IPS-18c (cell line): ENCODE data around the gene TMEM181.

Experiments
- H3K4me3 ChIP-seq: 2 replicates; pipeline ENCODE4 v1.7.0; 2013; ENCODE audit warnings: low read depth, mild to moderate bottlenecking, low read length, moderate library complexity; ENCODE audit not compliant: insufficient read depth
- H3K9me3 ChIP-seq: one replicate; pipeline ENCODE4 v1.6.1; 2013; ENCODE audit warnings: mild to moderate bottlenecking, low read length, moderate library complexity; ENCODE audit not compliant: control insufficient read depth, insufficient read depth

The TMEM181 gene

DNA sequence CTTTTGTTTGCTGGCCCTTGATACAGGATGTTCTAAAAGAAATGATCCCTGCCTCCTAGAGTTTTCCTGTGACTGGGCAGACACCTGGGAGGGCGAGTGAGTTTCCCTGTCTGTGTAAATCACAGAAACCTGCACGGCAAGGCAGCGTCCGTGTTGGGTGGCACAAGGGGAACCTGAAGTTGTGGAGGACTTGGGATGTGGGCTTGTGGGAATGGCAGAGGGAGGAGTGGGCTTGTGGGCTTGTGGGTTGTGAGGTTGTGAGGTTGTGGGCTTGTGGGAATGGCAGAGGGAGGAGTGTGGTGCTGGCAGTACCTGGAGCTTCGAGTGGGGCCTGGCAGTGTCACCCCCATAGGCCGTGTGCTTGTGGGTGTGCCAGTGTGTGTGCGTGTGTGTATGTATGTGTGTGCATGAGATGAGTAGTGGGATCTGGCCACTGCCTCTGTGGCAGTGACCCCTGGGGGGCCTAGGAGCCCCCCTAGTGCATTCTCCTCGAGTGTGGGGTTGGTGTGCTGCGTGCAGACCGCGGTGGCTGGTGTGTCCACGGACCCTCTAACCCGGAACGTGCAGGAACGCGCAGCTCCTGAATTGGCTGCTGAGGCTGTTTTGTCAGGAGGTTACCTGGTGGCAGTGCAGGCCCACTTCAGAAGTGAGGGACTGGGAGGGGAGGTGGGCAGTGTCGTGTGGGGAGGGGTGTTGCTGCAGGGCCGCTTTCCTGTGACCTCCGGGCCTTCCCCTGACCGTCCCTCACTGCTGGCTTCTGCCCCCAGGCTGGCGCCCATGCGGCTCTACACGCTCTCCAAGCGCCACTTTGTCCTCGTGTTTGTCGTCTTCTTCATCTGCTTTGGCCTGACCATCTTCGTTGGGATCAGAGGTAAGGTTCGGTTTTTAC lies 13.0 kb downstream of the TMEM181 start:
- Histone ChIP-seq H3K9me3 (no peaks in the 10 kb centered on the region), H3K4me3 (no peak overlapping the region)

DNA sequence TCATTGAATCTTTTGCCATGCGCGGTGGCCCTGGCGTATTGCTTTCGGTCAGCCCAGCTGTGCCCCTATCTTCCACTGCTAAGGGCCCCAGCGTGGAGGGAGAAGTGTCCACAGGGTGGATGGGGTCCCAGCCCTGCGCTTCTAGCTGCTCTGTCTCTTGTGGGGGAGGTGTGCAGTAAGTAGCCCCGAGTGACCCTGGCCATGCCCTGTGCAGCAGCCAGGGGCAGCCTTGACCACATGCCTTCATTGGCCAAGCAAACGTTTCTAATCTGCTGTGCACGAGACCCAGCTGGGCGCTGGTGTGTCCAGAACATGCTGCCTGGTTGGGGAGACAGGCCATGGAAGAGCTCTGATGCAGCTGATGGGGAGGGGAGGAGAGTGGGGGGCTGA lies 13.6 kb downstream of the TMEM181 start:
- Histone ChIP-seq H3K9me3 (no peaks in the 10 kb centered on the region), H3K4me3 (no peak overlapping the region)

GRCh38 chr6:158574800-158575199 lies 14.9 kb downstream of the TMEM181 start:
- H3K9me3 ChIP-seq, result no peaks in the 10 kb centered on the region
- H3K4me3 ChIP-seq, result no peak overlapping the region

DNA sequence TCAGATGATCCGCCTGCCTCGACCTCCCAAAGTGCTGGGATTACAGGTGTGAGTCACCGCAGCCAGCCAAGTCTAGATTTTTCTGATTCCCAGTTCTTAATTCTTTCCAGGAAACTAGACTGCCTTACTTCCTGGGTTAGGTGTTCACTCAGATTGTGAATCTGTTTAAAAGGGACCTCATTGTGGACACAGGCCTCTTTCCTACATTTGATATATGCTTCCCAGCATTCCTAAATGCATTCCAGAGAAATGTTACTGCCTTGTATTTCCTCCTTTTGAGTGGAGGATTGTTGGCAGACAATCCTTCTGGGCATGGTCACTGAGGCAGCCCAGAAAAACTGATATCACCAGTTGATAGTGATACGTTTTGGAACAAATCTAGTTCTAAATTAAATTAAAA lies 15.7 kb downstream of the TMEM181 start:
- H3K9me3 ChIP-seq, result no peaks in the 10 kb centered on the region
- H3K4me3 ChIP-seq, result no peak overlapping the region

GRCh38 chr6:158584236-158584651 lies 24.4 kb downstream of the TMEM181 start:
- no peak overlapping the region for H3K4me3 ChIP-seq
- H3K9me3 ChIP-seq, result no peaks in the 10 kb centered on the region

- Histone ChIP-seq H3K4me3 (no peak overlapping the region), H3K9me3 (no peaks in the 10 kb centered on the region)
Measured at GRCh38 chr6:158586652-158587051, 26.8 kb downstream of the TMEM181 start.

GRCh38 chr6:158589366-158589765 lies 29.5 kb downstream of the TMEM181 start:
- Histone ChIP-seq H3K4me3 (no peak overlapping the region), H3K9me3 (no peaks in the 10 kb centered on the region)

DNA sequence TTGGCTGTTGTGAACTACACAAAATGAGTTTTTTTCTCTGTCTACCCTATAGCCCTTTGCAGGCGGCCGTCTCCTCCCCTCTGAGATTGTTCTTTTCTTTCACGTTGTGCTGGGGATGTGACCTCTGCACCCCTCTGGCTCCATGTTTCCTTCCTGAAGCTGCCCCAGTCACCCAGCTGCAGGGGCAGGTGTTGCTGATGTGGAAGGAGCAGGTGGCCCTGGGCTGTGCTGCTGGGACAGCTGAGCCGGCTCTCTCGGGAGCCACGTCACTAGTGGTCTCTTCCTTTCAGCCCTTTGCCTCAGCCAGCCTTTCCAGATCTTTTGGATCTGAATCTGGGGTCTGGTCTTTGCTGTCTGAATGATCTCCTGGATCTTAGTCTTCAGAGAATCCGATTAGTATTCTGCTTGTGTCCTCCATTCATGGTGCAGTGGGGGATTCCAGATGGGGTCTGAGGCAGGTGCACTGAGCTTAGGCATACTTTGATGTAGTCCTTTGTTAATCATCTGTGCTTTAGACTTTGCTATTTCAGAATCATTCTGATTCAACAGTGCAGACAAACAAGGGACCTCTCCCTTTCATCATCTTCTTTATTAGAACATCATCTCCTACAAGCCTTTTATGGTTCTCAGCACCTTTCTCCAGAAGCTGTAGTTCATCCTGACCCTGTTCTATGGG lies 31.4 kb downstream of the TMEM181 start:
- H3K4me3 ChIP-seq, result no peak overlapping the region

DNA sequence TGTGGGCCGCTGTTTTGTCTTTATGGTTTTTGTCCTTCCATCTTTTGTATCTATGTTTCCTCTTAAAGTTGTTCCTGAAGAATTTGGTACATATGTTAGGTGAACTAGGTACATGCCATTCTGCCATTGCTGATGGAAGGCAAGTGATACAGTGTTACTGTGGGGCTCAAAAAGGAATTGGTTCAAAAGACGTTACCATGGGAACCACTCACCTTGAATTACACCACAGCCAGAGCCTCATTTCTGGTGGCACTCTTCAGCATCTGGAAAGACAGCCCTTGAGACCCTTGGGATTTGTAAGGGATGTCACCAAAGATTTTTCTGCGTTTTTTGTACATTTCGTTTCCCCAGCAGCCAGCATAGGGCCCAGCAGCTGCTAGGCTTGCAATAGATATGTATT lies 31.9 kb downstream of the TMEM181 start:
- Histone ChIP-seq H3K4me3 (no peak overlapping the region), H3K9me3 (no peaks in the 10 kb centered on the region)

More for the DNA sequence above, 31.4 kb downstream of the TMEM181 start:
- H3K9me3 ChIP-seq, result no peaks in the 10 kb centered on the region

DNA sequence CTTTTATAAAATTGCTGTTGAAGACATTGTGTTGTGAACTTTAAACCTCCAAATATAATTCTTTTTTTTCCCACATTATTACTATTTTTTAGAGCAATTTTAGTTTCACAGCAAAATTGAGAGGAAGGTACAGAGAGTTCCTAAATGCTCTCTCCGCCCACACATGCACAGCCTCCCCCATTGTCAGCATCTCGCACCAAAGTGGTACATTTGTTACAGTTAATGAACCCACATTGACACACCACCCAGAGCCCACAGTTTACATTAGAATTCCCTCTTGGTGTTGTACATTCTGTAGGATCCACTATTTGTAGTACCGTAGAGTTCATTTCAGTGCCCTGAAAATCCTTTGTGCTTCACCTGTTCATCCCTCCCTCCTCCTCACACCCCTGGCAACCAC lies 33.8 kb downstream of the TMEM181 start:
- H3K9me3 ChIP-seq, result no peaks in the 10 kb centered on the region
- H3K4me3 ChIP-seq, result no peak overlapping the region

GRCh38 chr6:158595223-158595622 lies 35.3 kb downstream of the TMEM181 start:
- H3K9me3 ChIP-seq, result no peaks in the 10 kb centered on the region
- no peak overlapping the region for H3K4me3 ChIP-seq

- no peaks in the 10 kb centered on the region for H3K9me3 ChIP-seq
- no peak overlapping the region for H3K4me3 ChIP-seq
Measured at GRCh38 chr6:158596861-158597260, 37.0 kb downstream of the TMEM181 start.

DNA sequence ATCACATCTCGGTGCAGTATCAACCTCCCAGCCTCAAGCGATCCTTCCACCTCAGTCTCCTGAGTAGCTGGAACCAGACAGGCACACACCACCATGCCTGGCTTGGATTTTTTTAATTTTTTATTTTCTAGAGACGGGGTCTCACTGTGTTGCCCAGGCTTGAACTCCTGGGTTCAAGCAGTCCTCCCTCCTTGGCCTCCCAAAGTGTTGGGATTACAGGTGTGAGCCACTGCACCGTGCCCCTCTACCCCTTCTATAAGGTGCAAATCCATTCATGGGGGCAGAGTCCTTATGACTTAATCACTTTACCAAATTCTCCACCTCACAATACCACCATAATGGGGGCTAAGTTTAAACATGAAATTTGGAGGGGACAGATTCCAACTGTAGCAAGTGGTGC lies 37.7 kb downstream of the TMEM181 start:
- no peak overlapping the region for H3K4me3 ChIP-seq

GRCh38 chr6:158599635-158600034 lies 39.7 kb downstream of the TMEM181 start:
- Histone ChIP-seq H3K9me3 (no peaks in the 10 kb centered on the region), H3K4me3 (no peak overlapping the region; the same call in 1 of the 2 replicates)

More for the DNA sequence above, 37.7 kb downstream of the TMEM181 start:
- no peaks in the 10 kb centered on the region for H3K9me3 ChIP-seq

- peaks cover 2% of the 10 kb centered on the region for H3K9me3 ChIP-seq
- H3K4me3 ChIP-seq, result no peak overlapping the region
Measured at GRCh38 chr6:158603261-158604047, 43.6 kb downstream of the TMEM181 start.

GRCh38 chr6:158604048-158604406 lies 44.1 kb downstream of the TMEM181 start:
- H3K9me3 ChIP-seq, result peaks cover 2% of the 10 kb centered on the region
- no peak overlapping the region for H3K4me3 ChIP-seq

- Histone ChIP-seq H3K9me3 (peaks cover 2% of the 10 kb centered on the region), H3K4me3 (no peak overlapping the region)
Measured at GRCh38 chr6:158605266-158605878, 45.5 kb downstream of the TMEM181 start.
